Measurements from ENCODE around the gene FAM89B. TPM values are rescaled to one million over a fixed set of nuclear protein-coding genes. Genes with fewer than 3 reads are reported as not detected.

FAM89B gene
- total and polyA plus RNA-seq, 2 donors (not counting 3 experiments of a cell fraction or from before 2014, with no cell fraction given), result 63.1 to 153 TPM

DNA sequence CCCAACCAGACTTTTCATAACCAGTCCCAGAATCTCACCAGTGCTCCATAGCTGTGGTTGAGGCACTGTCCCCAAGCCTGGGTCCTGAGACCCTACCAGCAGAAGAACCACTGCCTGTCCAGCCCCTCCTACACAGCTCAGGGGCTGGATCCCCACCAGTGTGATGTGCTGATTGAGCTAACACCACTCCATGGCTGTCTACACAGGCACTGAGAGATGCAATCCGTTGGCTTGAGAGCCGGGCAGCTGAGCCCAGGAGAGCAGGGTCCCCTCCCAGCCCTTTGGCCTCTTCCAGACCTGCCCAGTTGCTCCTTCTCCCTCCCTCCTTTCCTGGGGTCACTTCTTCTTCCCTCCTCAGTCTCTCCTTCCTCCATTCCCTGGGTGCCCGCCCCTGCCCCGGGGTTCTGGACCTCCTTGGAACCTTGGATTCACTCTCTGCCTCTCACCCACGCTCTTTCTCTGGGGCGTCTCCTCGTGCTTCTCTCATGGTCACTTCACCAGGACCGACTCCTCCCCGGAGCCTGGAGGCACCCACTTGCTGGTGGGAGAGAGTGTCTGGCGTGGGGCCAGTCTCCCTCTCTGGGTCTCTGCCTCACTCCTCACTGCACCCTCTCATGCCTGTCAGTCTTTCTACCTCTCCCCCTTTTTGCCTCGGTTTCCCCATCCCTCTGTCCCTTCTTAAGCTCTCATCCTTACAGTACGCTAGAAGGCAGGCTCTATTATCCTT, 48.2 kb upstream of the FAM89B start:
- no peak overlapping the region for H3K27ac ChIP-seq (ENCODE audit: insufficient read depth, low read depth, low read length)
- dilution Hi-C loops (cut with MboI; ENCODE audit: extremely low pct_ligation_motif_present, low sequenced_read_pairs) (no loop called here), intact Hi-C loops (cut with micrococcal nuclease) (no loop called here)
- peak overlapping the region; percentile 57 for H3K4me2 ChIP-seq (ENCODE audit: insufficient read depth, low read length)
- peaks cover 5 to 12% of the 10 kb centered on the region in 2 experiments for H3K36me3 ChIP-seq (ENCODE audit: control insufficient read depth in 2 of 2, extremely low read depth in 1 of 2, insufficient read depth in 2 of 2, low read length in 2 of 2)
- no peaks in the 10 kb centered on the region for H4K20me1 ChIP-seq (replicated peaks; ENCODE audit: control insufficient read depth, extremely low read depth, insufficient read depth, low read length)
- no TSS peak for BruUV-seq (replicated peaks)
- H3K9me3 ChIP-seq (replicated peaks; ENCODE audit: control insufficient read depth, insufficient read depth, low read length), result no peaks in the 10 kb centered on the region
- TF ChIP-seq EZH2 (IDR thresholded peaks at IDR 0.05; ENCODE audit: borderline replicate concordance, low read depth, low read length, severe bottlenecking) (no peak), FOS (IDR thresholded peaks at IDR 0.05; ENCODE audit: borderline replicate concordance, insufficient read depth, low read length) (no peak), GATA2 (IDR thresholded peaks at IDR 0.05; ENCODE audit: insufficient read depth, insufficient read length, low read depth, low read length) (no peak), POLR2AphosphoS5 (IDR thresholded peaks at IDR 0.05; ENCODE audit: insufficient read depth, low read depth, low read length) (no peak), MYC (IDR thresholded peaks at IDR 0.05; ENCODE audit: low read depth, low read length) (no peak), POLR2A (IDR thresholded peaks at IDR 0.05; ENCODE audit: low read depth, low read length) (no peak), JUN (IDR thresholded peaks at IDR 0.05; ENCODE audit: borderline replicate concordance, insufficient read depth, insufficient read length, low read depth) (no peak)
- TF ChIP-seq, protein P1, sequence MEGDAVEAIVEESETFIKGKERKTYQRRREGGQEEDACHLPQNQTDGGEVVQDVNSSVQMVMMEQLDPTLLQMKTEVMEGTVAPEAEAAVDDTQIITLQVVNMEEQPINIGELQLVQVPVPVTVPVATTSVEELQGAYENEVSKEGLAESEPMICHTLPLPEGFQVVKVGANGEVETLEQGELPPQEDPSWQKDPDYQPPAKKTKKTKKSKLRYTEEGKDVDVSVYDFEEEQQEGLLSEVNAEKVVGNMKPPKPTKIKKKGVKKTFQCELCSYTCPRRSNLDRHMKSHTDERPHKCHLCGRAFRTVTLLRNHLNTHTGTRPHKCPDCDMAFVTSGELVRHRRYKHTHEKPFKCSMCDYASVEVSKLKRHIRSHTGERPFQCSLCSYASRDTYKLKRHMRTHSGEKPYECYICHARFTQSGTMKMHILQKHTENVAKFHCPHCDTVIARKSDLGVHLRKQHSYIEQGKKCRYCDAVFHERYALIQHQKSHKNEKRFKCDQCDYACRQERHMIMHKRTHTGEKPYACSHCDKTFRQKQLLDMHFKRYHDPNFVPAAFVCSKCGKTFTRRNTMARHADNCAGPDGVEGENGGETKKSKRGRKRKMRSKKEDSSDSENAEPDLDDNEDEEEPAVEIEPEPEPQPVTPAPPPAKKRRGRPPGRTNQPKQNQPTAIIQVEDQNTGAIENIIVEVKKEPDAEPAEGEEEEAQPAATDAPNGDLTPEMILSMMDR (IDR thresholded peaks at IDR 0.05; ENCODE audit: extremely low read depth in 1 of 2, insufficient read depth in 1 of 2, low read depth in 1 of 2, low read length in 2 of 2), result no peak
- TF ChIP-seq, protein P2, sequence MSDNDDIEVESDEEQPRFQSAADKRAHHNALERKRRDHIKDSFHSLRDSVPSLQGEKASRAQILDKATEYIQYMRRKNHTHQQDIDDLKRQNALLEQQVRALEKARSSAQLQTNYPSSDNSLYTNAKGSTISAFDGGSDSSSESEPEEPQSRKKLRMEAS (IDR thresholded peaks at IDR 0.05; ENCODE audit: insufficient read depth, insufficient read length), result no peak
- H3K27me3 ChIP-seq (ENCODE audit: control insufficient read depth in 2 of 2, insufficient read depth in 2 of 2, low read length in 2 of 2), result no peaks in the 10 kb centered on the region
- DNase-seq (ENCODE audit: low read depth, low spot score), result peak; percentile 42
- no peak for FAIRE-seq
- CTCF ChIA-PET, result interaction anchor here (1.0 to 2.5 kb wide), 6 partner anchors 8 to 70 kb away, joined by 3 to 8 read pairs (median 6); partner anchors contain the start of gene FAM89B
- no peaks in the 10 kb centered on the region for H3K9me1 ChIP-seq (replicated peaks; ENCODE audit: control insufficient read depth, extremely low read depth, insufficient read depth, low read length)
- peaks cover 21% of the 10 kb centered on the region for H3K79me2 ChIP-seq (ENCODE audit: control insufficient read depth, insufficient read depth, low read length)
- H3K4me1 ChIP-seq (ENCODE audit: control insufficient read depth, extremely low read depth, insufficient read depth, low read length), result peaks cover 11% of the 10 kb centered on the region
- POLR2A ChIA-PET, result no interaction called here
- H3K4me3 ChIP-seq (replicated peaks in 1 of 3; ENCODE audit: insufficient read depth in 1 of 3, low read depth in 1 of 3, low read length in 3 of 3), result no peak overlapping the region
- H3K9ac ChIP-seq (replicated peaks; ENCODE audit: extremely low read depth, insufficient read depth, low read length), result no peak overlapping the region
- peak overlapping the region; percentile 74 for H2AFZ ChIP-seq (ENCODE audit: low read depth, low read length)

Measured in endothelial cell of umbilical vein (primary cell).